Thyroid gland (tissue), 4 donors: ENCODE data around the gene CARD14. TPM values are rescaled to one million over a fixed set of nuclear protein-coding genes. Genes with fewer than 3 reads are reported as not detected.

Experiments used
- DNase-seq, 2 donors: peaks; one replicate each; pipeline ENCODE4 v3.0.0-alpha.2; 2019
- H3K27ac ChIP-seq, 3 donors: fragments of 200-600 bp; sonication (generic); 1 replicate in 2 of 3; 2 replicates in 1 of 3; pipeline ENCODE4 v1.5.1; 2016 to 2019; ENCODE audit warnings: mild to moderate bottlenecking in 1 of 3, moderate library complexity in 1 of 3
- H3K27me3 ChIP-seq: fragments of 200-600 bp; sonication (generic); one replicate; pipeline ENCODE4 v1.5.1; 2019
- H3K36me3 ChIP-seq, 2 donors: fragments of 200-600 bp; sonication (generic); one replicate each; pipeline ENCODE4 v1.5.1; 2016 to 2019
- H3K4me1 ChIP-seq, 2 donors: fragments of 200-600 bp; sonication (generic); one replicate each; pipeline ENCODE4 v1.5.1; 2017 to 2019
- H3K4me3 ChIP-seq, 3 donors: fragments of 200-600 bp; sonication (generic); replicated peaks in 1 of 3; 1 replicate in 2 of 3; 2 replicates in 1 of 3; pipeline ENCODE4 v1.5.1; 2016; ENCODE audit warnings: mild to moderate bottlenecking in 1 of 3
- H3K9me3 ChIP-seq: fragments of 200-600 bp; sonication (generic); one replicate; pipeline ENCODE4 v1.5.1; 2017
- CTCF ChIP-seq, 6 experiments: fragments of 200-600 bp in 3 of 6; fragments of 450-650 bp in 3 of 6; sonication (generic) in 3 of 6; IDR thresholded peaks; one replicate each; pipeline ENCODE4 v1.5.1; 2016 to 2019; ENCODE audit warnings: antibody characterized with exemption in 6 of 6, mild to moderate bottlenecking in 2 of 6, inconsistent platforms in 1 of 6, moderate library complexity in 1 of 6
- POLR2A ChIP-seq, 2 donors: fragments of 450-650 bp; IDR thresholded peaks; one replicate each; pipeline ENCODE4 v1.6.1; 2017; ENCODE audit warnings: antibody characterized with exemption in 2 of 2, mild to moderate bottlenecking in 2 of 2, moderate library complexity in 1 of 2
- WGBS, 2 donors: methylation state at CpG; one replicate each; pipeline ENCODE4 v1.1.5; 2017; 5-methylcytosine and 5-hydroxymethylcytosine counted together
- intact Hi-C: fragments of 100-400 bp; cut with DNase I; formaldehyde crosslinking; loops from one replicate; pipeline ENCODE4 v1.15.1; 2023
- total RNA-seq, 4 donors: library from RNA; depleted of rRNA; stranded (reverse); fragments of >200 nt; gene quantifications; one replicate each; pipeline ENCODE4 v1.2.3, GENCODE V29; 2016

The CARD14 gene
- total RNA-seq, 4 donors from 2014 or later, result 0.34 to 3.9 TPM; not detected in 2

GRCh38 chr17:80223142-80223815 is 53.4 kb downstream of the CARD14 start:
- no peak overlapping the region for H3K4me3 ChIP-seq
- no peaks in the 10 kb centered on the region for H3K27me3 ChIP-seq
- H3K27ac ChIP-seq, result no peak overlapping the region
- DNase-seq, result no peak
- WGBS, 2 donors, result 94 to 97% methylated on average over 18 of the region's 18 CpGs
- intact Hi-C loops, result loop anchor here (5.0 kb wide), 1 partner anchor 39 kb away; the partner anchor contains the start of gene RNF213
- H3K36me3 ChIP-seq, result peaks cover 8 to 11% of the 10 kb centered on the region in 2 donors
- H3K4me1 ChIP-seq, result peaks cover 18 to 21% of the 10 kb centered on the region in 2 donors
- H3K9me3 ChIP-seq, result no peaks in the 10 kb centered on the region
- TF ChIP-seq CTCF (IDR thresholded peaks at IDR 0.05) (no peak), POLR2A (IDR thresholded peaks at IDR 0.05) (no peak)

GRCh38 chr17:80223838-80224497 is 54.1 kb downstream of the CARD14 start:
- no peaks in the 10 kb centered on the region for H3K27me3 ChIP-seq
- no peak overlapping the region for H3K27ac ChIP-seq
- WGBS, 2 donors, result 95 to 96% methylated on average over 11 of the region's 11 CpGs
- H3K36me3 ChIP-seq, result peaks cover 11 to 13% of the 10 kb centered on the region in 2 donors
- no peak overlapping the region for H3K4me3 ChIP-seq
- H3K9me3 ChIP-seq, result no peaks in the 10 kb centered on the region
- peaks cover 18 to 21% of the 10 kb centered on the region in 2 donors for H3K4me1 ChIP-seq
- no peak for DNase-seq
- intact Hi-C loops, result loop anchor here (5.0 kb wide), 1 partner anchor 38 kb away; the partner anchor contains the start of gene RNF213
- TF ChIP-seq CTCF (IDR thresholded peaks at IDR 0.05), result no peak
- no peak for TF ChIP-seq POLR2A (IDR thresholded peaks at IDR 0.05)

GRCh38 chr17:80224683-80225082 is 54.9 kb downstream of the CARD14 start:
- WGBS, 2 donors, result 91 to 97% methylated on average over 6 of the region's 6 CpGs
- TF ChIP-seq POLR2A (IDR thresholded peaks at IDR 0.05), result no peak
- Histone ChIP-seq H3K36me3 (peaks cover 11 to 13% of the 10 kb centered on the region in 2 donors), H3K27me3 (no peaks in the 10 kb centered on the region), H3K27ac (no peak overlapping the region), H3K4me1 (peaks cover 14 to 16% of the 10 kb centered on the region in 2 donors), H3K4me3 (no peak overlapping the region), H3K9me3 (no peaks in the 10 kb centered on the region)
- intact Hi-C loops, result loop anchor here (5.0 kb wide), 1 partner anchor 38 kb away; the partner anchor contains the start of gene RNF213
- DNase-seq, result no peak

- H3K27me3 ChIP-seq, result no peaks in the 10 kb centered on the region
- WGBS, 2 donors, result 80 to 85% methylated on average over 5 to 6 of the region's 6 CpGs
- no peaks in the 10 kb centered on the region for H3K9me3 ChIP-seq
- intact Hi-C loops, result no loop called here
- no peak for TF ChIP-seq POLR2A (IDR thresholded peaks at IDR 0.05)
- TF ChIP-seq CTCF (IDR thresholded peaks at IDR 0.05), result no peak
- H3K4me3 ChIP-seq, result no peak overlapping the region
- H3K4me1 ChIP-seq, result peaks cover 11 to 15% of the 10 kb centered on the region in 2 donors
- no peak overlapping the region for H3K27ac ChIP-seq
- H3K36me3 ChIP-seq, result peaks cover 11 to 13% of the 10 kb centered on the region in 2 donors
- DNase-seq, result no peak
Measured at GRCh38 chr17:80225230-80225629, 55.4 kb downstream of the CARD14 start.

- TF ChIP-seq POLR2A (IDR thresholded peaks at IDR 0.05) (no peak), CTCF (IDR thresholded peaks at IDR 0.05) (no peak)
- no peaks in the 10 kb centered on the region for H3K9me3 ChIP-seq
- peaks cover 13% of the 10 kb centered on the region in 2 donors for H3K36me3 ChIP-seq
- no peak overlapping the region for H3K4me3 ChIP-seq
- DNase-seq, result no peak
- no peak overlapping the region for H3K27ac ChIP-seq
- intact Hi-C loops, result no loop called here
- peaks cover 0 to 5% of the 10 kb centered on the region in 2 donors for H3K4me1 ChIP-seq
- no peaks in the 10 kb centered on the region for H3K27me3 ChIP-seq
- 94 to 100% methylated on average over 2 to 4 of the region's 4 CpGs for WGBS, 2 donors
Measured at GRCh38 chr17:80227156-80227555, 57.3 kb downstream of the CARD14 start.
